BLaER1 (cell line): ENCODE data around the gene CXCR3.
"Not testable (repeated sequence)": the region's sequence is repeated elsewhere in the genome, so short reads cannot be mapped to it uniquely, and the experiment has no call there.

Source experiments
- H3K27ac ChIP-seq: shearing (Covaris generic); formaldehyde crosslinking; 2 replicates; pipeline ENCODE4 v1.8.1; 2022
- H3K27me3 ChIP-seq: shearing (Covaris generic); formaldehyde crosslinking; 2 replicates; pipeline ENCODE4 v1.8.1; 2022
- H3K36me3 ChIP-seq: shearing (Covaris generic); formaldehyde crosslinking; 2 replicates; pipeline ENCODE4 v1.8.1; 2022
- H3K4me1 ChIP-seq: shearing (Covaris generic); formaldehyde crosslinking; 2 replicates; pipeline ENCODE4 v1.8.1; 2022
- H3K4me2 ChIP-seq: shearing (Covaris generic); formaldehyde crosslinking; 2 replicates; pipeline ENCODE4 v1.8.1; 2022
- H3K4me3 ChIP-seq: shearing (Covaris generic); formaldehyde crosslinking; 2 replicates; pipeline ENCODE4 v1.8.1; 2022
- H3K9ac ChIP-seq: shearing (Covaris generic); formaldehyde crosslinking; 2 replicates; pipeline ENCODE4 v1.8.1; 2022
- H3K9me3 ChIP-seq: shearing (Covaris generic); formaldehyde crosslinking; 2 replicates; pipeline ENCODE4 v1.8.1; 2022
- H4K20me1 ChIP-seq: shearing (Covaris generic); formaldehyde crosslinking; 2 replicates; pipeline ENCODE4 v1.8.1; 2022
- Cebpa-rat ChIP-seq: shearing (Covaris generic); IDR thresholded peaks from 2 replicates; pipeline ENCODE4 v1.8.1; 2022

The CXCR3 gene

GRCh38 chrX:71660562-71661416 is 42.5 kb upstream of the CXCR3 start:
- no peak for TF ChIP-seq Cebpa-rat
- H3K4me1 ChIP-seq: peaks cover 16% of the 10 kb centered on the region
- no peak overlapping the region for H3K9ac ChIP-seq
- H3K36me3 ChIP-seq: no peaks in the 10 kb centered on the region
- H3K27ac ChIP-seq: no peak overlapping the region
- peaks cover 52% of the 10 kb centered on the region for H4K20me1 ChIP-seq
- H3K4me2 ChIP-seq: no peak overlapping the region
- no peak overlapping the region for H3K4me3 ChIP-seq
- no peaks in the 10 kb centered on the region for H3K9me3 ChIP-seq
- H3K27me3 ChIP-seq: peaks cover 89% of the 10 kb centered on the region

- TF ChIP-seq Cebpa-rat: no peak
- no peaks in the 10 kb centered on the region for H3K36me3 ChIP-seq
- no peak overlapping the region for H3K9ac ChIP-seq
- no peak overlapping the region for H3K4me2 ChIP-seq
- H3K27ac ChIP-seq: no peak overlapping the region
- no peak overlapping the region for H3K4me3 ChIP-seq
- H3K9me3 ChIP-seq: no peaks in the 10 kb centered on the region
- peaks cover 11% of the 10 kb centered on the region for H3K4me1 ChIP-seq
- peaks cover 47% of the 10 kb centered on the region for H4K20me1 ChIP-seq
- H3K27me3 ChIP-seq: peaks cover 81% of the 10 kb centered on the region
Measured at GRCh38 chrX:71659959-71660358, 41.6 kb upstream of the CXCR3 start.

GRCh38 chrX:71659342-71659741 is 41.0 kb upstream of the CXCR3 start:
- Histone ChIP-seq H3K4me2 (no peak overlapping the region), H3K36me3 (no peaks in the 10 kb centered on the region), H3K9ac (no peak overlapping the region), H3K27ac (no peak overlapping the region), H3K27me3 (peaks cover 81% of the 10 kb centered on the region), H4K20me1 (peaks cover 44% of the 10 kb centered on the region), H3K9me3 (no peaks in the 10 kb centered on the region), H3K4me1 (peaks cover 11% of the 10 kb centered on the region), H3K4me3 (no peak overlapping the region)
- TF ChIP-seq Cebpa-rat: no peak

- peaks cover 66% of the 10 kb centered on the region for H3K27me3 ChIP-seq
Measured at GRCh38 chrX:71657267-71657666, 39.0 kb upstream of the CXCR3 start.

GRCh38 chrX:71653344-71653743 is 35.0 kb upstream of the CXCR3 start:
- H4K20me1 ChIP-seq: no peaks in the 10 kb centered on the region
- no peak overlapping the region for H3K4me3 ChIP-seq
- H3K4me1 ChIP-seq: peaks cover 7% of the 10 kb centered on the region; the same call in 1 of the 2 replicates
- no peak overlapping the region for H3K27ac ChIP-seq
- no peaks in the 10 kb centered on the region for H3K9me3 ChIP-seq
- TF ChIP-seq Cebpa-rat: no peak
- no peak overlapping the region for H3K4me2 ChIP-seq
- H3K36me3 ChIP-seq: no peaks in the 10 kb centered on the region
- H3K9ac ChIP-seq: no peak overlapping the region
- H3K27me3 ChIP-seq: peaks cover 41% of the 10 kb centered on the region

More at GRCh38 chrX:71657267-71657666, 39.0 kb upstream of the CXCR3 start:
- TF ChIP-seq Cebpa-rat: no peak
- Histone ChIP-seq H3K4me2 (no peak overlapping the region), H3K27ac (no peak overlapping the region), H3K9ac (no peak overlapping the region), H3K4me3 (no peak overlapping the region), H4K20me1 (peaks cover 27% of the 10 kb centered on the region), H3K9me3 (no peaks in the 10 kb centered on the region), H3K4me1 (peaks cover 12% of the 10 kb centered on the region), H3K36me3 (no peaks in the 10 kb centered on the region)

- no peaks in the 10 kb centered on the region for H4K20me1 ChIP-seq
- H3K27ac ChIP-seq: no peak overlapping the region
- H3K4me1 ChIP-seq: peaks cover 7% of the 10 kb centered on the region; the same call in 1 of the 2 replicates
- no peaks in the 10 kb centered on the region for H3K36me3 ChIP-seq
- H3K4me3 ChIP-seq: no peak overlapping the region
- no peak overlapping the region for H3K4me2 ChIP-seq
- H3K9me3 ChIP-seq: no peaks in the 10 kb centered on the region; the same call in 1 of the 2 replicates
- no peak overlapping the region for H3K9ac ChIP-seq
- peaks cover 31% of the 10 kb centered on the region for H3K27me3 ChIP-seq
- TF ChIP-seq Cebpa-rat: no peak
Measured at GRCh38 chrX:71652405-71652804, 34.1 kb upstream of the CXCR3 start.

- peaks cover 15% of the 10 kb centered on the region; the same call in 1 of the 2 replicates for H3K27me3 ChIP-seq
- no peaks in the 10 kb centered on the region for H3K36me3 ChIP-seq
- TF ChIP-seq Cebpa-rat: no peak
- H3K4me2 ChIP-seq: no peak overlapping the region
- H3K4me1 ChIP-seq: peaks cover 7% of the 10 kb centered on the region; the same call in 1 of the 2 replicates
- no peak overlapping the region for H3K27ac ChIP-seq
- H3K9ac ChIP-seq: no peak overlapping the region
- no peaks in the 10 kb centered on the region for H4K20me1 ChIP-seq
- peaks cover 14% of the 10 kb centered on the region for H3K9me3 ChIP-seq
- H3K4me3 ChIP-seq: no peak overlapping the region
Measured at GRCh38 chrX:71650333-71650969, 32.1 kb upstream of the CXCR3 start.

GRCh38 chrX:71644406-71644805 is 26.1 kb upstream of the CXCR3 start:
- H3K9me3 ChIP-seq: peaks cover 28% of the 10 kb centered on the region
- not testable (repeated sequence) for H3K4me2 ChIP-seq, H3K27ac ChIP-seq, H3K9ac ChIP-seq, H4K20me1 ChIP-seq, H3K36me3 ChIP-seq, H3K4me3 ChIP-seq, H3K4me1 ChIP-seq
- H3K27me3 ChIP-seq: peaks cover 19% of the 10 kb centered on the region

- Histone ChIP-seq H3K36me3 (no peaks in the 10 kb centered on the region), H3K4me2 (no peak overlapping the region), H3K9me3 (peaks cover 10% of the 10 kb centered on the region), H3K27me3 (peaks cover 50% of the 10 kb centered on the region), H4K20me1 (no peaks in the 10 kb centered on the region), H3K4me3 (no peak overlapping the region), H3K4me1 (peaks cover 29% of the 10 kb centered on the region), H3K27ac (no peak overlapping the region), H3K9ac (no peak overlapping the region)
- TF ChIP-seq Cebpa-rat: no peak
Measured at GRCh38 chrX:71640002-71640401, 21.7 kb upstream of the CXCR3 start.

GRCh38 chrX:71638409-71638808 is 20.1 kb upstream of the CXCR3 start:
- Histone ChIP-seq H3K4me2 (0 out of 2 replicates have a peak overlapping the region, but pooled peaks have one; percentile 61), H3K36me3 (no peaks in the 10 kb centered on the region), H3K9ac (no peak overlapping the region), H4K20me1 (no peaks in the 10 kb centered on the region), H3K4me3 (no peak overlapping the region), H3K4me1 (peaks cover 32% of the 10 kb centered on the region), H3K9me3 (peaks cover under 1% of the 10 kb centered on the region; the same call in 1 of the 2 replicates), H3K27ac (no peak overlapping the region), H3K27me3 (peaks cover 62% of the 10 kb centered on the region)
- TF ChIP-seq Cebpa-rat: no peak
